Measurements from ENCODE around the gene MUC15.

DNA sequence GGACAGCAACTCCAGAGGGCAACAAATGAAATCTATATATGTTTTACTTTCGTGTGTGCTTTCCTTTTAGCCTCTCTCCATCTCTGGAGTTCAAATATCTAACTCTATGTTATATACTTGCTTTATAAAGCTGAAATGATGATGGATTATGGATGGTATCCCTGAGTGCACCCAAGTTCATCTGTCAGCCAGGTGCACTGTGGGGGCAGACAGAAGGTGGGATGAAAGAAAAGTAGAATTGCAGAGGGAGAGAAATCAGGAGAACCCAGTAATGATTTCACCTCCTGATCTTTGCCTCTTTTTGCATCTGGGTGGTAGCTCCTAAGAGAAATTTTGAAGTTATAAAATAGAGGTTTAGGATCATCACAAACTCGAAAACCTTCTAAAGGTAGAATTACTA, 2.4 kb downstream of the MUC15 start:
- TF ChIP-seq, protein P1, sequence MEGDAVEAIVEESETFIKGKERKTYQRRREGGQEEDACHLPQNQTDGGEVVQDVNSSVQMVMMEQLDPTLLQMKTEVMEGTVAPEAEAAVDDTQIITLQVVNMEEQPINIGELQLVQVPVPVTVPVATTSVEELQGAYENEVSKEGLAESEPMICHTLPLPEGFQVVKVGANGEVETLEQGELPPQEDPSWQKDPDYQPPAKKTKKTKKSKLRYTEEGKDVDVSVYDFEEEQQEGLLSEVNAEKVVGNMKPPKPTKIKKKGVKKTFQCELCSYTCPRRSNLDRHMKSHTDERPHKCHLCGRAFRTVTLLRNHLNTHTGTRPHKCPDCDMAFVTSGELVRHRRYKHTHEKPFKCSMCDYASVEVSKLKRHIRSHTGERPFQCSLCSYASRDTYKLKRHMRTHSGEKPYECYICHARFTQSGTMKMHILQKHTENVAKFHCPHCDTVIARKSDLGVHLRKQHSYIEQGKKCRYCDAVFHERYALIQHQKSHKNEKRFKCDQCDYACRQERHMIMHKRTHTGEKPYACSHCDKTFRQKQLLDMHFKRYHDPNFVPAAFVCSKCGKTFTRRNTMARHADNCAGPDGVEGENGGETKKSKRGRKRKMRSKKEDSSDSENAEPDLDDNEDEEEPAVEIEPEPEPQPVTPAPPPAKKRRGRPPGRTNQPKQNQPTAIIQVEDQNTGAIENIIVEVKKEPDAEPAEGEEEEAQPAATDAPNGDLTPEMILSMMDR (IDR thresholded peaks at IDR 0.05 in 2 of 3, conservative IDR thresholded peaks at IDR 0.05 in 1 of 3; ENCODE audit: control insufficient read depth in 2 of 3, extremely low read depth in 1 of 3, insufficient read depth in 1 of 3, low read depth in 3 of 3, low read length in 3 of 3) = no peak
- TF ChIP-seq POLR2AphosphoS2 (IDR thresholded peaks at IDR 0.05; ENCODE audit: low read depth, low read length) = no peak
- TF ChIP-seq RCOR1 (conservative IDR thresholded peaks at IDR 0.05; ENCODE audit: low read depth, low read length) = no peak
- TF ChIP-seq TAF1 (IDR thresholded peaks at IDR 0.05; ENCODE audit: borderline replicate concordance, low read depth, low read length) = no peak
- no peak for TF ChIP-seq NR2C2 (IDR thresholded peaks at IDR 0.05; ENCODE audit: borderline replicate concordance, control insufficient read depth, insufficient read length, low read depth)
- no peak for TF ChIP-seq SMC3 (IDR thresholded peaks at IDR 0.05; ENCODE audit: borderline replicate concordance, low read length)
- TF ChIP-seq, protein P2, sequence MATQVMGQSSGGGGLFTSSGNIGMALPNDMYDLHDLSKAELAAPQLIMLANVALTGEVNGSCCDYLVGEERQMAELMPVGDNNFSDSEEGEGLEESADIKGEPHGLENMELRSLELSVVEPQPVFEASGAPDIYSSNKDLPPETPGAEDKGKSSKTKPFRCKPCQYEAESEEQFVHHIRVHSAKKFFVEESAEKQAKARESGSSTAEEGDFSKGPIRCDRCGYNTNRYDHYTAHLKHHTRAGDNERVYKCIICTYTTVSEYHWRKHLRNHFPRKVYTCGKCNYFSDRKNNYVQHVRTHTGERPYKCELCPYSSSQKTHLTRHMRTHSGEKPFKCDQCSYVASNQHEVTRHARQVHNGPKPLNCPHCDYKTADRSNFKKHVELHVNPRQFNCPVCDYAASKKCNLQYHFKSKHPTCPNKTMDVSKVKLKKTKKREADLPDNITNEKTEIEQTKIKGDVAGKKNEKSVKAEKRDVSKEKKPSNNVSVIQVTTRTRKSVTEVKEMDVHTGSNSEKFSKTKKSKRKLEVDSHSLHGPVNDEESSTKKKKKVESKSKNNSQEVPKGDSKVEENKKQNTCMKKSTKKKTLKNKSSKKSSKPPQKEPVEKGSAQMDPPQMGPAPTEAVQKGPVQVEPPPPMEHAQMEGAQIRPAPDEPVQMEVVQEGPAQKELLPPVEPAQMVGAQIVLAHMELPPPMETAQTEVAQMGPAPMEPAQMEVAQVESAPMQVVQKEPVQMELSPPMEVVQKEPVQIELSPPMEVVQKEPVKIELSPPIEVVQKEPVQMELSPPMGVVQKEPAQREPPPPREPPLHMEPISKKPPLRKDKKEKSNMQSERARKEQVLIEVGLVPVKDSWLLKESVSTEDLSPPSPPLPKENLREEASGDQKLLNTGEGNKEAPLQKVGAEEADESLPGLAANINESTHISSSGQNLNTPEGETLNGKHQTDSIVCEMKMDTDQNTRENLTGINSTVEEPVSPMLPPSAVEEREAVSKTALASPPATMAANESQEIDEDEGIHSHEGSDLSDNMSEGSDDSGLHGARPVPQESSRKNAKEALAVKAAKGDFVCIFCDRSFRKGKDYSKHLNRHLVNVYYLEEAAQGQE (IDR thresholded peaks at IDR 0.05; ENCODE audit: low read depth, low read length) = no peak
- no peak for TF ChIP-seq ZZZ3 (IDR thresholded peaks at IDR 0.05; ENCODE audit: control insufficient read depth, insufficient read length, low read depth)
- TF ChIP-seq MXI1 (IDR thresholded peaks at IDR 0.05; ENCODE audit: low read depth, low read length) = no peak
- TF ChIP-seq, protein P3, sequence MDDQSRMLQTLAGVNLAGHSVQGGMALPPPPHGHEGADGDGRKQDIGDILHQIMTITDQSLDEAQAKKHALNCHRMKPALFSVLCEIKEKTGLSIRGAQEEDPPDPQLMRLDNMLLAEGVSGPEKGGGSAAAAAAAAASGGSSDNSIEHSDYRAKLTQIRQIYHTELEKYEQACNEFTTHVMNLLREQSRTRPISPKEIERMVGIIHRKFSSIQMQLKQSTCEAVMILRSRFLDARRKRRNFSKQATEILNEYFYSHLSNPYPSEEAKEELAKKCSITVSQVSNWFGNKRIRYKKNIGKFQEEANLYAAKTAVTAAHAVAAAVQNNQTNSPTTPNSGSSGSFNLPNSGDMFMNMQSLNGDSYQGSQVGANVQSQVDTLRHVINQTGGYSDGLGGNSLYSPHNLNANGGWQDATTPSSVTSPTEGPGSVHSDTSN (IDR thresholded peaks at IDR 0.05; ENCODE audit: insufficient replicate concordance, low read depth, low read length) = no peak
- no peak for TF ChIP-seq KDM1A (IDR thresholded peaks at IDR 0.05; ENCODE audit: borderline replicate concordance)
- TF ChIP-seq ZNF274 (IDR thresholded peaks at IDR 0.05; ENCODE audit: insufficient read depth, insufficient read length) = no peak
